Occipital lobe (tissue), 2 donors: ENCODE data around the gene ANKS6. TPM values are rescaled to one million over a fixed set of nuclear protein-coding genes. Genes with fewer than 3 reads are reported as not detected.
"Not testable (repeated sequence)": the region's sequence is repeated elsewhere in the genome, so short reads cannot be mapped to it uniquely, and the experiment has no call there.

Source experiments
- DNase-seq: peaks from one replicate; lab custom pipeline; 2025; lab: John Stamatoyannopoulos, UW
- total RNA-seq: library from RNA; depleted of rRNA; stranded (reverse); fragments of >200 nt; gene quantifications from one replicate; pipeline ENCODE4 v1.2.3, GENCODE V29; 2014

Gene ANKS6
- total RNA-seq, 1 donor from 2014 or later, result 3.9 TPM

DNA sequence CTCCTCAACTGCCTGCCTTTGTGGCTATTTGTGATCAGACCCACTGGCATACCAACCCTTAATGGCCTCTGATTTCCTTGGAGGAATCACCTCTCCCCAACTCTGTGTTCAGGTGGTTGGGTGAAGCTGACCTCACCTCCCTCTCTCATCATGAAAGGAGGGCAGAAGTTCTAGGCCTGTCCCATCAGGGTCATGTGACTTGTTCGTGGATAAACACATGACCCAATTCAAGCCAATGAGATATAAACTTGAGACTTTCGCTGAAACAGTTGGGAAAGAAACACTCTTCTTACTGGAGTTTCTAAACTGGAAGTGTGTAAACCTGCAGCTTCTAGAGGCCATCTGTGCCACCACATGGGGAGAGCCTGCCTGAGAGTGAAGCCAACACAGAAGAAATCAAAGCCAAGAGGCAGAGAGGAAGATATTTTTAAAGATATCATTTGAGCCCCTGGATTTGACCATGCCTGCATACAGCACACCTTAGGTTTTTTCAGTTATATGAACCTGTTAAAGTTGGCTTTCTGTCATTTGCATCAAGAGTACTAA is 93.4 kb downstream of the ANKS6 start:
- no peak for DNase-seq

DNA sequence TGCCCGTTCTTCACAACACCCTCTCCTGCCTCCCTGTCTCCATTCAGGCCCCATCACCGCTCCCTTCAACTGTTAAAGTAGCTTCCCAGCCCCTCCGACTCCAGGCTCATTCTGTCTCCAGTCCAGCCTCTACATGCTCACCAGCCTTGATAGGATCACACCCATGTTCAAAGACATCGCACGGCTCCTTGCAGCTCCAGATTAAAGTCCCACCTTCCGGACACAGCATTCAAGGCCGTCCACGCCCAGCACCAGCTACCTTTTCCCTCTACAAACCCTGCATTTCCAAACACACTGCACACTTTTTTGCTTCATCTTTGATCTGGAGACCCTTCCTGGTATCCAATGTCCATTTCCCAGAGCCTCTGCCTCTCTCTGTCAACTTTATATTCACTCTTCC is 94.0 kb downstream of the ANKS6 start:
- DNase-seq, result no peak

DNA sequence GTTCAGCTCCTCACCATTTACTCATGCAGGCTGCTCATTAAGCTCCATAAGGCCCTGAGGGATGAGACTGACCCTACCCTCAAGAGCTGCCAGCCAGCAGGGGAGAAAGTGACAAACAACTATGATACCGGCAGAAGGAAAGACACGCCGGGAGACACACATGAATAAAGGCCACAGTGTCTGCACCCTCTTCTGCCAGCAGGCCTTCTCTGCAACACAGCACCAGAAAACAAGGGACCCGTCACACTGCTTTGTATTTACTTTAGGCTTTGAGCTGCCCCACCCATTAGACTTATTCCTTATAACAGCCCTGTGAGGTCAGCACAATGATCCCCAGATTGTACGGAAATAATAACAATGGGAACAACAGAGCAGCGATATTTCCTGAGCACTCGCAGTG is 94.8 kb downstream of the ANKS6 start:
- DNase-seq, result no peak

DNA sequence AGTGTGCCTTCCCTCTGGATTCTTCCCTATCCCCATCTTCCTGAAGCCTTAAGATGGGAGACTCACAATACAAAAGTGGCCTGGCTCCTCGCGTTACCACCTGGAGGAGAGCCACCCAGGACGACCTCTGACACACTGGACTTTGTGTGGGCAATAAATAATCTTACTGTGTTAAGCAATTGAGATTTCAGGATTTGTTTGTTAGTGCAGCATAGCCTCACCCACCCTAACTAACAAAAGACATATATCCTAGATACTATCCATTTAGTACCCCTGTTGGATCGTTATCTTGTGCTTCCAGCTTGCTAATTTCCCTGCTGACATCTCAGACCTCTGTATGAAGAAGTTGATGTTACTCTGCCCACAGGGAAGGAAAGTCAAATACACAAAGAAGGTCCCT is 95.6 kb downstream of the ANKS6 start:
- no peak for DNase-seq

DNA sequence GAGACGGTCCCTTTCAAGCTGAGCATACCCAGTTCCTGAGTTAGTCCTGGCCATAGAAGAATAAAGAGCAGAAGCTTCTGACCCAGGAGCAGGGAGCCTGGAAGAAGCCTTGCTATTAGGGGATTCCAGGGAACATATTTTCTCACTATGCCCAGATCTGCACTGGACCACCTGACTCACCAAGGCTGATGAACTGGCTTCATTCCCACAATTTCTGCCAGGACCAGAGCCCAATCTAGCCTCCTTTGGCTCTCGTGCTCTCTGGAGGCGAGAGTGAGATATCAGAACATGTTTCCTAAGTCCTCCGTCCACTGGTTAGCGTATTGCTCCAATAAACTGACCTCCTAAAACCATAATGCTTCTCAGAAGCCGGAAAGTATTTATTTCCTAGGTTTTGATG is 97.5 kb downstream of the ANKS6 start:
- no peak for DNase-seq

DNA sequence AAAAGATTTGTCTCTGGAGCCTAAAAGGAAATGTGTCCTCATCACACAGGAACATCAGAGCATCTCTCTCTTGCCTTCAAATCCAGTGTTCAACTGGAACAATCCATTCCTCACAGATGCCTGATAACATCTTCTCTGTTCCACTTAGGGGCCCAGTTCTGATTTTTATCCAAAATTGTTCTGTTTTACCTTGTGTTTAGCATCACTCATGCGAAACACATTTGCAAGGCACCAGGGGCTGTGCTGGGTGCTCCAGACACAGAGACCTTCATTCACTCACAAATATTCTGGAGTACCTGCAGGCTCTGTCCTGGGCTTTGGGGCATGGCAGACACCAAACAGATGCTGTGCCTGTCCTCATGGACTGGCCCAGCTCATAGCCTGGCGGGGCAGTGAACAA is 101.4 kb downstream of the ANKS6 start:
- DNase-seq, result no peak

DNA sequence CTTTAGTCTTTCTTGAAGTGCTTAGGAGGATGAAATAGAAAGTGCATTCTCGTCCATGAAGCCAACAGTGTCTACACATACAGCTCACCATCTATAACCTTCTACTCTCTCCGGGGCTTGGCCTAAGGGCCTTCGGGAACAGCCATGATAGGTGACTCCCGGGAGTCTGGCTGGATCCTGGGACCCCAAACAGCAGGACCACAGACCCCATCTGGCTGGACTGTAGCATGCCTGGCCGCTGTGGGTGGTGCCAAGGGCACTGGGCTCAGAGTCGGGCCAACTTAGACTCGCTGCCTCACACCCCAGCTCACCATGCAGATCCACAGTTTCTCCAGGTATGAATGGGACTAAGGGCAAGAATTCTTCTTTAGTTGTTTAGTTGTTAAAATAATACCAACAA is 104.0 kb downstream of the ANKS6 start:
- no peak for DNase-seq

DNA sequence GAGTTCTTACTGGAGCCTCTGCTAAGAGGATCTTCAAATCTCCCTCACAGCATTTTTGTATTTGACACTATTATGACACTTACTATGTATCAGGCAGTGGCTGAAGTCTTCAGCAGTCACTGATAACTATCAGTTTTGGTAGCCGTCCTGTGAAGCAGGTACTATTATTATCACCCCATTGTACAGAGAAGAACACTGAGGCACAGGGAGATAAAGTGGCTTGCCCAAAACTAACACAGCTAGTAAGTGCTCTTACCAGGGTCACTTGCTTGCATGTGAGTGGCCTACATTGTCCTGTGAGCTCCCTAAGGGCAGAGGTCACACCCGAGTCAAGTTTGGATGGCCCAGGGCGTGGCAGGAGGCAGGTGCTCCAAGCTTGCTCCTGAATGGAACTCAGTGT is 104.5 kb downstream of the ANKS6 start:
- DNase-seq, result no peak

DNA sequence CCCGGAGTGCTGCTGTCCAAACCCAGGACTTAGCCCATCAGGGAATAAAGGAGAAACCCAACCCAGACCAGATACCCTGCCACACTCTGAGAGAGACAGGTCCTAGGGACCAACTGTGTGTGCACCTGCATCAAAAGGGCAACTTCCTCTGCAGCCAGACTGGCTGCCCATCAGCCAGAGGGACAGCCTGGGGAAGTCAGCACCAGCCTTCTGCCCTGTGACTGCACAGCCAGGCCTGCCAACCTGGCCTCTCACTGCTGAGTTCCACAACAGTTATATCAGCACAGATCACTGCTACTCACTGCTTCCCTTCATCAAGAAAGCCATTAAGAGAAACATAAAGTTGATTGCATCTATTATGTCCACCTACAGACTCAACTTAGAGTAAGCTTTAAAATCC is 105.7 kb downstream of the ANKS6 start:
- DNase-seq, result no peak

DNA sequence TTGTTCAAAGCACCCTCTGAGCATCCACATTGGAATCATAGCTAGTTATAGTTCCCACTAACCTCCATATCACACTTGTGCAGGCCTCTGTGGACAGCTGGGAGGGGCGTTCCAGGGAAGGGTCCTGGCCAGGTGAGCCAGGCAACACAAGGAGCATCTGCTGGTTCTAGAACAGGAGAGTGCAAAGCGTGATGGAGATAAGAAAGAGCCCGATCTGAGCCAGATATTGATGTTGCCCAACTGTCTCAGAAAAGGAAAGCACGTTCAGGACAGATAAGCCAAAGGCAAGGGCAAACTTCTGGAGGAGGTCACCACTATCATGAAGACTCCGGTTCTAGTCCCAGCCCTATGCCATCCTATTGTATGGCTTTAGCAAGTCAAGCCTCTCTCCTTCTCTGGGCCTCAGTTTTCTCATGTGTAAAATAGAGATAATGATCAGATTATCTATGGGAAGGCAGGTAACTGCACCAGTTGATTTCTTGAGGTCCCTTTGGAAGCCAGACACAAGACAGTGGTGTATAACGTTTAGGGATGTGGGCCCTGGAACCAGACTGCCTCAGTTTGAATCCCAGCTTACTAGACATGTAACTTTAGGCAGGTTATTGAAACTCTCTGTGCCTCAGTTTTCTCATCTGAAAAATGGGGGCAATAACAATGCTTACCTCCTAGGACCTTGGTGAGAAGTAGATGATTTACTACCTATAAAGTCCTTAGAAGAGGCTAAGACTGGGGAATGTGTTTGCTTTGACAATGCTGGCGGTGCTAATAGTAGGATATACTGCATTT is 107.5 kb downstream of the ANKS6 start:
- DNase-seq, result no peak

DNA sequence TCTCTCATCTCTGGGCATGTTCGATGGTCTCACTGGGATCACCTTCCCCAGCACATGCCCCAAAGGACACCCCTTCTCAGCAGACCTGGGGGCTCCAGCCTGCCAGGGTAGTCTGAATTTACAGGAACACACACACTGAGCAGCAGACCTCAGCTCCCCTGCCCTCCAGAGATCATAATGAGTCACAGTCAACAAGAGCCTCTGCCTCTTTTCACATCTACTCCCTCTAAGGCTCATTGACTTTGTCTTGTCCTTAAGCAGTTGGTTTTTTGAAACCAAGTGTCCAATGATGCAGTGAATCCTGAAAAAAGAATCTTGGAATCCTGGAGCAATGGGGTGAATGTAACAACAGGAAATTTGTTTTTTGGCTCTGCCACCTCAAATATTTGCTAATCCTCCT is 108.4 kb downstream of the ANKS6 start:
- no peak for DNase-seq

DNA sequence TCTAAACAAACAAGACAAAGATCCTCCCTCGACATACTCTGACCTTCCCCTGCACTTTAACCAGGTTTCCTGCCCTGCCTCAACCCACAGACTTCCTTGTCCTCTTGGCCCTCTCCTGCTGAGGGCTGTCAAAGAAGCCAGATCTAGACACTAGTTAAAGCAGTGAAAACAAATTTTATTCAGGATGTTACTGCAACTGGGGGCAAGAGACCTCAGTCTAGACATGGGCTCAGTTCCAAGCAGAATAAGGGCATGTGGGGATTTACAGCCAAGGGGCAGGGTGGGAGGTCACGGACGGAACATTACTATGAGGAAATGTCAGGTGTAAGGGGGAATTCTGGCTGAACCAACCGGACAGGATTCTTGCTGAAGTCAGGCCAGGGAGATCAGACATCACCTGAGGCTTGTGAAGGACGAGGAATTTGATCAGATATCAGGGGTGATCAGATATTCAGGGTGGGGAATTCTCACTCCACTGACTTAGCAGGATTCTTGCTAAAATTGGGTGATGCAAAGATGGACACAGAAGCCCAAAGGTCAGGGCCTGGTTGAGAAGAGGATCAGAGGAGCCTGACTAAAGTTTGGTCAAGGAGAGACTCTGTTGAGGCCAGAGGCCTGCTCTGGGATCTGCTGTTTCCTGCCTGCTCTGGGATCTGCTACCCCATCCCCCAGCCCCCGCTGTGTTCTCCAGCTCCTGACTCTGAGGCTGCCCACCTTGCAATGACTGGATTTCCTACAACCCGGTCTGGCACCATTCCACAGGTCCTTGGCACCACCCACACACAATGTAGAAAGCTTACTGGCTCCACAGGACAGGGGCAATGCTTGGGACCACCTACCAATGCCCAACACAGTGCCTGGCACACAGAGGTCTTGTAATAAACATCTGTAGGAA is 109.1 kb downstream of the ANKS6 start:
- DNase-seq, result no peak

DNA sequence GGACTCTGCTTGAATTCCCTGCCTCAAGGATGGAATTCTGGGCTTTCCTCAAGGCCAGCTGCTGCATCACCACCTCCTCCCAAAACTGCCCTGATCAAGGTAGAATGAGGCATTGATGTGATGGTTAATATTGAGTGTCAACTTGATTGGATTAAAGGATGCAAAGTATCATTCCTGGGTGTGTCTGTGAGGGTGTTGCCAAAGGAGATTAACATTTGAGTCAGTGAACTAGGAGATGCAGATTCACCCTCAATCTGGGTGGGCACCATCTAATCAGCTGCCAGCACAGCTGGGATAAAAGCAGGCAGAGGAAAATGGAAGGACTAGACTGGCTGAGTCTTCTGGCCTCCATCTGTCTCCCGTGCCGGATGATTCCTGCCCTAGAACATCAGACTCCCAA is 111.5 kb downstream of the ANKS6 start:
- not testable (repeated sequence) for DNase-seq

Other genes starting within 250 kb of the ANKS6 start
- 42.7 TPM for gene GABBR2, start 87.6 kb downstream of the ANKS6 start, total RNA-seq
- gene GALNT12, start 11.1 kb upstream of the ANKS6 start, total RNA-seq, result 1.2 TPM
- gene COL15A1, start 147.4 kb upstream of the ANKS6 start, total RNA-seq, result 12.5 TPM